GM18508 (cell line): ENCODE data around the gene SDE2.
"Not testable (repeated sequence)": the region's sequence is repeated elsewhere in the genome, so short reads cannot be mapped to it uniquely, and the experiment has no call there.

Experiments
- ATAC-seq: cut with Tn5 transposase; IDR thresholded peaks from one replicate; pipeline ENCODE4 v1.9.1; 2021; ENCODE audit warnings: moderate number of reproducible peaks; ENCODE audit not compliant: insufficient read depth, unreplicated experiment

Gene SDE2

GRCh38 chr1:226007126-226007892 lies 8.2 kb upstream of the SDE2 start:
- ATAC-seq = not testable (repeated sequence)

DNA sequence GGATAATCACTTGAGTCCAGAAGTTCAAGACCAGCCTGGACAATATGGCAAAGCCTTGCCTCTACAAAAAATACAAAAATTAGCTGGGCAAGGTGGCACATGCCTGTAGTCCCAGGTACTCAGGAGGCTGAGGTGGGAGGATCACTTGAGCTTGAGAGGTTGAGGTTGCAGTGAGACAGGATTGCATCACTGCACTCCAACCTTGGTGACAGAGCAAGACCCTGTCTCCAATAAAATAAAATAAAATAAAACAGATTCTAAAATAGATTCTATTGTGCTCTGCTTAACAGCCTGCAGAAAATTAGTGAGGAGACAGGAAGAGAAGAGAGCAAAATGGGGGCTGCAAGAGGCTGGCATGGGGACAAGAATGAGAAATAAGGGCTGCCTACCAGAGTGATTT lies 7.5 kb upstream of the SDE2 start:
- ATAC-seq = no peak

- no peak for ATAC-seq
Measured at GRCh38 chr1:226004396-226004795, 5.3 kb upstream of the SDE2 start.

- ATAC-seq = no peak
Measured at GRCh38 chr1:226003502-226004170, 4.5 kb upstream of the SDE2 start.

DNA sequence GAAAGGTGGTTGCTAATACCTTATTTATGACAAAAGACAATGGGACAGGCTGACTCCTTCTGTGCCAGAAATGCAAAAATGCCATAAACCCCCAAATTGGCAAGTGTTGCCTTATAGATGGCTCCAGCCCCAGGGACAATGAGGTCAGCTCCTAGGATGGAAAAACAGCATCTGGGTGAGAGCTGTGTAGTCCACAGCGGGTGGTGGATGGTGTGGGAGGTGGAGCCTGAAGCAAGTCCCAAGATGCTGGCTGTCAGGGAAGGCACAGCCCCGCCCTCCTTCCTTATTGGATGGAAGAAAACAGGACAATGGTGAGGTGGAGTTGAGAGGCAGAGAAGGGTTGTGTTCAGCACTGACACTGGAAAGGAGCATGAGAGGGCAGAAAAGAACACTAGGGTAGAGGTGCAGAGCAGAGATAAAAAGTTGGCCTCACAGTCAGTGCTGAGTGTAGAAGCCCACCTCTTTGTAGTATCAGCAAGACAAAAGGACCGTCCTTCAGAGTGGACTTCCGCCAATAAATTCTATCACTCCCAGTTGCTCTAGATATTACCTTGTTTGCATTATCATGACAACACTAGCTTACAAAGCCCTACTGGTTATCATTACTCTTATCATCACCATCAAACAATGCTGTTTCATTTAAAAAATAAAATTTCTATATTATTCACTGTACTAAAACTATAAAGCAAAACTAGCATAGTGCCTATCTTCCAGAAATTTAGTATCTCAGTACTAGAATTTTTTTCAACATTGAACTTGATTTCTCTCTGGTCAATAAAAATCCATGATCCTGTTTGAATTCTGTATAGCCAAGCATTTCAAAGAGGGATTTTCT lies 3.7 kb upstream of the SDE2 start:
- no peak for ATAC-seq

DNA sequence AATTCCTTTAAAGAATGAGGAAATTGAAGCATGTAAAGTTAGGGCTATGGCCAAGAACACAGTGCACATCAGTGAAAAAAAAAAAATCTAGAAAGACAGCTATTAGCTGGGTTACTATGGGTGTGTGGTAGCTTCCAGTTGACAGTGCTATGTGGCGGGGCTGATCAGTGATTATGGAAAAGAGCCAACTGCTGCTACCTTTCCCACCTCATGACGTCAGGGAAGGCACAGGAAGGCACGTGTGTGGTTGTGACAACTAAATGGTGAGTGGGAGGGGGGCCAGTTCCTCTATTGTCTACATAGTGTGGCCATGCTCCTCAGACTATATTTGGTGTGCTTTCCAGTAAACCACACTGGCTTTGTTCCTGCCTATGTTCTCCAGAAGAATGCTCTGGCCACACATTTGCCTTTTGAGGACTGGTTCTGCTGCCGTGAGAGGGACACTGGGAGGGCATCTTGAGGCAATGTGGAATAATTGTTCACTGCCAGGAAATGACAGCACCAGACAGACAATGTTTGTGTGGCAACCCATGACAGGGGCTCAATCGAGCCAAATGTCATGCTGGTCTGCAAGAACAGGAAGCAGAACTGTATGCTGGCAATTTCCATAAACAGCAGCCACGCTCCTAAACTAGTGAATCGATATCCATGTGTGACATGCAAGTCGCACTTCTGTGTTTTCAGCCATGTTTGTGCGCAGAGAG lies 3.0 kb upstream of the SDE2 start:
- ATAC-seq = no peak

- no peak for ATAC-seq
Measured at GRCh38 chr1:226001088-226001487, 1.9 kb upstream of the SDE2 start.

- not testable (repeated sequence) for ATAC-seq
Measured at GRCh38 chr1:226000493-226001081, 1.4 kb upstream of the SDE2 start.

DNA sequence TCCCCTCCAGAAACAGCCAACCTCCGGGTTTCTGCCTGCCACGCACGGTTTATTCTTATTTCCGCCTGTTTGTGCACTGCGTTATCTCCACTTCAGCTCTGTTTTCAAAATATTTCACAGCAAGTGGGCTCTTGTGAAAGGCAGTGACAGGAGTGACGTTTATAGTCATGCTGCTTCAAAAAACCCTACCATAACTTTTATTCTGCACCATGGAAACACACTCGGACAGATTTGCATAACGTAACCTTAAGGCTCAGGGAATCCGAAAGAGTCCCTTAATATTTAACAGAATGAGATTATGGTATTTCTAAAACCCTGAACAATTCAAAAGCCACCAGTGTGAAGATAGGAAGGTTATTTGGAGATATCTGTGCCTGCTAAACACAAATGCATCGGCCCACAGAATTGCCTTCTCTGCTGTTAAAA lies 782 bp upstream of the SDE2 start:
- peak; percentile 7 for ATAC-seq

DNA sequence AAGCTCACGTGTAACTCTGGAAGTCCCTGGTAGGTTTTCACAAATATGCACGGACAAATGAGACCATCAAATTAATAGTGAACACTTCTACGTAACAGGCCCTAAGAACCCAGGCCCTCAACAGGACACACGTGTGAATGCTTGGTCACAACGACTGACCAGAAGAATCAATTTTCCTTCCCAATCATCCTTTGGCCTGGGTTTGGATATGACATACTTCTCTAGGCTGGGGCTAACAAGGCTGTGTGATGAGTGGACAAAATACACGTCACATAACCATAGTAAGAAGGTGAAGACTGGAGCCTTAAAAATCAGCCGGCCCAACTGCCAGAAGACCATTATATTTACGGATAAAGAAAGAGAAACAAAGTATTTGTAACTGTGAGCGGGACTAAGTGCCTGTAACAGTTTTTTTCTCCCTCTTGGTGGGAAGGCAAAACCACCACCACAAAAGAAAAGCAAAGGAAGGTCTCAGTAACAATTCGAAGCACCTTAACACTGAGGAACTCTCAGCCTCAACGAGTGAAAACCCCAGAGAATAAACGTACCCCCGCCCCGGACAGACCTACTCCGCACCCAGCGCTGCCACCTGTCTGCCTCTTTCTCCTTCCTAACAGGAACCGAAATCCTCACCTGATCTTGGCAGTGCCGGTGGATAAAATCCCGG lies 450 bp downstream of the SDE2 start:
- no peak for ATAC-seq

DNA sequence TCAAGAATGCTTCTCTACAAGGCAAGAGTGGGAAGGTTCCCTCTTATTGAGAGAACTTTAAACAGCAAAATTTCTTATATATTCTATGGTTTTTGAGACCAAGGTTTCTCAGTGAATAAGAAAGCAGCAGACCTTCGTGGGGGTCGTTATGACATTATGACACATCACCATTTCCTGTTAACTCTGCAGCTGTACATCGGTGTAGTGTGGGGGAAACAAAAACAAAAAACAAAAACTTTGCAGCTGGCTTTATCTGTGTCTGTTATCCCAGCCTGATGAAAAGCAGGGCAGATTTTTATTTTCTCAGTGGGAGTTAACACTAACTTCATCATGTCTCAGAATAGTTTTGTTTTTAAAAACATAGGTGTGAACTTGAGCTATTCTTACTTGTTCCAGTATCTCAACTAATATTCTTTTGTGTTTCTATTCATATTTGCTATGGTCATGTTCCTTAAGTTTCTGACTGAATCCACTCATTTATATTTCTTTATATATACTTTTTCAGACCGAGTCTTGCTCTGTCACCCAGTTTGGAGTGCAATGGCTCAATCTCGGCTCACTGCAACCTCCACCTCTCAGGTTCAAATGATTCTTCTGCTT lies 2.1 kb downstream of the SDE2 start:
- ATAC-seq = no peak

GRCh38 chr1:225995919-225996864 lies 3.0 kb downstream of the SDE2 start:
- no peak for ATAC-seq

DNA sequence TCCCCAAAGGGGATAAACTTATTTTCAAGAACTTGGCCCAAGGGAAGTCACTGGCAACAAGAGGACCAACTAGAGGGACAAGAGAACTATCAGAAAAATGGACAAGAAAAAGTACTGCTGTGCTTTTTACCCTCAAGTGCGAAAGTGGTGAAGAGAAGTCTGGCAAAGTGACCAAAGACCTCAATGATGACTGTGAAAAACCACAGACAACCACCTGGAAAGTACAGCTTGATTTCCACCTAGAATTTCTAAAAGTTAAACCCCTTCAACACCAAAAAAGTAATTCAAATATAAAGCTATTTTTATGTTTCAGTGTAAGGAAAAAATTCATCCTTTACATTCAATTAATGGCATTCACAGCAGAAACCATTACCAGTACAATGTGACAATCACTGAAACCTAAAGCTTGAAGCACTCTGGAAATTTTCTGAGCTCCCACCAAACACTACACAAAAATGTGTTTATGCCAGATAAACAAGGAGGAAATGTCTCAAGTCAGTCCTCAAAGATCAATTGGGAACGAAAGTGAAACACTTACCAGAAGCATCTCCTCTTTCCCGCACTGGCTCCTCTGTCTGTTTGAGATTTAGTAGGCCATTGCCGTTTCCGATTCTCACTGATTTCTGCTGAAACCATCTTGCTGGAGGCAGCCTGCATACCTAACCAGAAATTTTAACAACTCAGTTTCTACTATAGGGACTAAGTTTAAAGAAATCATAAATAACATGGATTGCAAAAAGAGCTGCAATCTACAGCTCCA lies 8.3 kb downstream of the SDE2 start:
- ATAC-seq = no peak

- no peak for ATAC-seq
Measured at GRCh38 chr1:225987491-225988316, 11.4 kb downstream of the SDE2 start.

DNA sequence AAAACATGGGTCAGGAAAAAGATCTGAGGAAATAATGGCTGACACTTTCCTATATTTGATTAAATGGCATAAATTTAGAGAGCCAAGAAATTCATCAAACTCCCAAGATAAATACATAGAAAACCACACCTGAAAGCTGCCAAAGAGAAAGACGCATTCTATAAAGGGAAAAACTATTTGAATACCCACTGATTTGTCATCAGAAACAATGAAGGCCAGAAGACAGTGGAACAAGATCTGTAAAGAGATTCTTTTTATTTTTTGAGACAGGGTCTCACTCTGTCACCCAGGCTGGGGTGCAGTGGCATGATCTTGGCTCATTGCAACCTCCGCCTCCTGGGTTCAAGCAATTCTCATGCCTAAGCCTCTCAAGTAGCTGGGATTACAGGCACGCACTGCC lies 17.4 kb downstream of the SDE2 start:
- no peak for ATAC-seq

DNA sequence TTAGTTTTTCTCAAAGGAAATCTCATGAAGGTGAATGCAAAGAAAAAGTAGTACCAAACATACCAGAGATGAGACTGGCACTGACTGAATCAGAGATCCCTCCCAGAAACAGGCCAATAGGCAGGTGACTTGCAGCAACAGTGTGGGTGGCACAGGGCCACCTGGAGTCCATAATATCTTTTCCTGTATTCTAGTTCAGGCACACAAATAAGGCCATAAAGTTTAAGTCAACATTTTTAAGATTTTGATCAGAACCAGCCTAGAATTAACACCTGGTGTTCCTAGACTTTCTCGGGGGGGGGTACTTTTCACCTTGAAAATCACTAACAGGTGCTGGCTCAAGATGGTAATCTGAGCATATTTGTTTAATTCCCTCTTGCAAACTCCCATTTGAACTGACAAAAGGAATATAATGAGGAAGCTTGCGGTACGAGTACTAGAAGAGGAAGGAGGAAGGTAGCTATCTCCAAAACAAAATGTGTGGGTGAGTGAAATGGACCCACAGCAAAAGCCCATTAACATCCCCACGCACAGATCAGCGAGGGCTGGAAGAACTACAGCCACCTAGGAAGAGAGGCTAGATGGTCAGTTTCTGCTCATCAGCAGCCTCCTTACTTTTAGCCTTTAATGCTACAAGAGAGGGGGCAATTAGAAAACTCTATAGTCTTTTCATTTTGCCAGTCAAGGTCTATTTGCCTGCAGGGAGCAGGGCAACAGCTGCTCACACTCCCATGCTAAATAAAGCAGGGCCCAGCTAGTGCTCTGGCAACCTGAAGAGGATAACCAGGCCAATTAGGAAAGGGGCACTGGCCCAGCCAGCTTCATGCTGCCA lies 18.9 kb downstream of the SDE2 start:
- ATAC-seq = no peak
